Neuronal stem cell (in vitro differentiated cells): Measurements from ENCODE around the gene MAP3K7CL.
"Not testable (repeated sequence)": the region's sequence is repeated elsewhere in the genome, so short reads cannot be mapped to it uniquely, and the experiment has no call there.

Source experiments
- DNase-seq: peaks from one replicate; pipeline ENCODE4 v3.0.0-alpha.2; 2013; ENCODE audit warnings: low spot score
- H2AFZ ChIP-seq: one replicate; pipeline ENCODE4 v1.6.1; 2013; ENCODE audit warnings: mild to moderate bottlenecking, low read length, inconsistent platforms
- H2AK5ac ChIP-seq: 2 replicates; pipeline ENCODE4 v1.6.1; 2013; ENCODE audit warnings: low read depth, mild to moderate bottlenecking, inconsistent platforms, low read length, moderate library complexity, mixed read lengths
- H2BK120ac ChIP-seq: 2 replicates; pipeline ENCODE4 v1.6.1; 2013; ENCODE audit warnings: low read depth, mild to moderate bottlenecking, inconsistent platforms, low read length, moderate library complexity, mixed read lengths
- H2BK12ac ChIP-seq: one replicate; pipeline ENCODE4 v1.6.1; 2013; ENCODE audit warnings: low read length, inconsistent platforms
- H2BK15ac ChIP-seq: 2 replicates; pipeline ENCODE4 v1.6.1; 2013; ENCODE audit warnings: mild to moderate bottlenecking, low read length, inconsistent platforms, mixed read lengths
- H2BK5ac ChIP-seq: one replicate; pipeline ENCODE4 v1.6.1; 2013; ENCODE audit warnings: inconsistent platforms, mild to moderate bottlenecking, low read length, moderate library complexity
- H3K14ac ChIP-seq: one replicate; pipeline ENCODE4 v1.6.1; 2013; ENCODE audit warnings: low read length, inconsistent platforms
- H3K18ac ChIP-seq: 2 replicates; pipeline ENCODE4 v1.6.1; 2013; ENCODE audit warnings: low read length, inconsistent platforms
- H3K23ac ChIP-seq: 2 replicates; pipeline ENCODE4 v1.6.1; 2013; ENCODE audit warnings: low read depth, mild to moderate bottlenecking, mixed read lengths, low read length, inconsistent platforms; ENCODE audit not compliant: poor library complexity
- H3K27ac ChIP-seq: replicated peaks from 3 replicates; pipeline ENCODE4 v1.5.1; 2013; ENCODE audit warnings: low read length, inconsistent platforms
- H3K27me3 ChIP-seq, 3 experiments: 2 replicates each; pipeline ENCODE4 v1.6.1; 2013; ENCODE audit warnings: low read length in 3 of 3, mild to moderate bottlenecking in 2 of 3, inconsistent platforms in 1 of 3, low read depth in 1 of 3, mixed read lengths in 1 of 3, moderate library complexity in 1 of 3; ENCODE audit not compliant: control insufficient read depth in 3 of 3, insufficient read depth in 3 of 3
- H3K36me3 ChIP-seq, 2 donors: replicated peaks in 1 of 2; 2 replicates each; pipeline ENCODE4 v1.6.1; 2013; ENCODE audit warnings: low read length in 2 of 2; ENCODE audit not compliant: control insufficient read depth in 2 of 2, insufficient read depth in 2 of 2
- H3K4ac ChIP-seq: 2 replicates; pipeline ENCODE4 v1.6.1; 2013; ENCODE audit warnings: inconsistent platforms, mild to moderate bottlenecking, low read length, moderate library complexity
- H3K4me1 ChIP-seq, 2 donors: 1 replicate in 1 of 2; 2 replicates in 1 of 2; pipeline ENCODE4 v1.6.1; 2013; ENCODE audit warnings: low read length in 2 of 2, low read depth in 1 of 2; ENCODE audit not compliant: control insufficient read depth in 2 of 2, insufficient read depth in 1 of 2
- H3K4me2 ChIP-seq: one replicate; pipeline ENCODE4 v1.6.1; 2013; ENCODE audit warnings: mild to moderate bottlenecking, low read length, inconsistent platforms; ENCODE audit not compliant: insufficient read depth, poor library complexity, severe bottlenecking
- H3K4me3 ChIP-seq, 2 donors: 2 replicates each; pipeline ENCODE4 v1.5.1; 2013; ENCODE audit warnings: low read length in 2 of 2, mild to moderate bottlenecking in 2 of 2, inconsistent platforms in 1 of 2, moderate library complexity in 1 of 2
- H3K79me1 ChIP-seq: one replicate; pipeline ENCODE4 v1.6.1; 2013; ENCODE audit warnings: low read depth, mild to moderate bottlenecking, inconsistent platforms, low read length, moderate library complexity
- H3K9ac ChIP-seq: one replicate; pipeline ENCODE4 v1.6.1; 2013; ENCODE audit warnings: mild to moderate bottlenecking, low read depth, low read length, inconsistent platforms; ENCODE audit not compliant: poor library complexity
- H3K9me3 ChIP-seq, 2 donors: replicated peaks in 1 of 2; 2 replicates each; pipeline versions ENCODE3 to v1.6.1; 2013; ENCODE audit warnings: low read length in 2 of 2, mild to moderate bottlenecking in 2 of 2, inconsistent platforms in 1 of 2, low read depth in 1 of 2, mixed read lengths in 1 of 2, moderate library complexity in 1 of 2; ENCODE audit not compliant: control insufficient read depth in 2 of 2, insufficient read depth in 1 of 2
- H4K8ac ChIP-seq: one replicate; pipeline ENCODE4 v1.6.1; 2013; ENCODE audit warnings: low read depth, mild to moderate bottlenecking, inconsistent platforms, low read length, moderate library complexity
- H4K91ac ChIP-seq: one replicate; pipeline ENCODE4 v1.6.1; 2013; ENCODE audit warnings: low read length, low read depth, mild to moderate bottlenecking, inconsistent platforms; ENCODE audit not compliant: poor library complexity
- WGBS, 2 donors: extraction: QIAGEN DNeasy Blood & Tissue Kit; methylation state at CpG; one replicate each; pipeline ENCODE4 v1.1.7; 2013; ENCODE audit warnings: missing lambda C conversion rate in 2 of 2, mixed read lengths in 1 of 2; ENCODE audit not compliant: insufficient read length in 2 of 2, insufficient replicate concordance in 1 of 2; ENCODE audit errors: extremely low coverage in 2 of 2; 5-methylcytosine and 5-hydroxymethylcytosine counted together

Gene MAP3K7CL

DNA sequence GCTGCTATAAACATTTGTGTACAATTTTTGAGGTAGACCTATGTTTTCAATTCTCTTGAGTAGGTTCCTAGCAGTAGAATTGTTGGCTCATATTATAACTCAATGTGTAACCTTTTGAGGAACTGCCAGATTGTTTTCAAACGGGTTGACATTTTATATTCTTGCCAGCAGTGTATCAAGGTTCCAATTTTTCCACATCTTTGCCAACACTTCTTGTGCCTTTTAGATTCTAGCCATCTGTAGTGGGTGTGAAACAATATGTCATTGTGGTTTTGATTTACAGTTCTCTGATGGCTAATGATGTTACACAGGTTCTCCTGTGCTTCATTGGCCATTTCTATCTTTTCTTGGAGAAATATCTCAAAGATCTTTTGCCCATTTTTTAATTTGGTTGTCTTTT, 36.4 kb downstream of the MAP3K7CL start:
- no CpG with 5 or more reads among the region's 1 CpG for WGBS, 2 donors
- no peak overlapping the region for H4K91ac ChIP-seq
- H2BK5ac ChIP-seq, result no peak overlapping the region
- no peak overlapping the region for H3K4me3 ChIP-seq
- no peaks in the 10 kb centered on the region for H3K36me3 ChIP-seq
- H3K27ac ChIP-seq, result no peak overlapping the region
- no peak overlapping the region for H3K9ac ChIP-seq
- H3K14ac ChIP-seq, result no peak overlapping the region
- H2BK120ac ChIP-seq, result no peak overlapping the region
- no peak overlapping the region for H2BK12ac ChIP-seq
- H3K23ac ChIP-seq, result no peak overlapping the region
- H4K8ac ChIP-seq, result no peak overlapping the region
- H3K79me1 ChIP-seq, result no peaks in the 10 kb centered on the region
- no peak overlapping the region for H3K4me2 ChIP-seq
- no peak for DNase-seq
- H3K4me1 ChIP-seq, result no peaks in the 10 kb centered on the region
- H2AFZ ChIP-seq, result no peak overlapping the region
- no peak overlapping the region for H3K4ac ChIP-seq
- H2AK5ac ChIP-seq, result no peak overlapping the region
- no peaks in the 10 kb centered on the region for H3K27me3 ChIP-seq
- no peaks in the 10 kb centered on the region for H3K9me3 ChIP-seq
- no peak overlapping the region for H3K18ac ChIP-seq
- no peak overlapping the region for H2BK15ac ChIP-seq

DNA sequence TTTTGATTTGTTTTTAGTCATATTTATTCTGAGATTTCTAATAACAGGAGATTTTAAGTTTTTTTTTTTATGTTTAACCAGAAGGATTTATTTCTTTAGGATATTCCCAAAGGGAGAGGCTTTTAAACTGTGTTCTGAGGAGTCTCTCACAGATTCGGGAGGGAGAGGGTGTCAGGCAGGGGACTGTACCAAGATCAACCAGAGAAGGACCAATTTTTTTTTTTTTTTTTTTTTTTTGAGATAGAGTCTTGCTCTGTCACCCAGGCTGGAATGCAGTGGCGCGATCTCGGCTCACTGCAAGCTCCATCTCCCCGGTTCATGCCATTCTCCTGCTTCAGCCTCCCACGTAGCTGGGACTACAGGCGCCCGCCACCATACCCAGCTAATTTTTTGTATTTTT, 37.0 kb downstream of the MAP3K7CL start:
- not testable (repeated sequence) for H3K18ac ChIP-seq, H3K79me1 ChIP-seq, H2BK120ac ChIP-seq, H3K9ac ChIP-seq, H3K14ac ChIP-seq, H3K9me3 ChIP-seq, H2AK5ac ChIP-seq, H3K4me2 ChIP-seq, H3K36me3 ChIP-seq, H3K4ac ChIP-seq, H3K4me3 ChIP-seq, H2BK5ac ChIP-seq, H3K23ac ChIP-seq, H3K27me3 ChIP-seq, H4K8ac ChIP-seq, DNase-seq, H2BK12ac ChIP-seq, H2BK15ac ChIP-seq, H3K27ac ChIP-seq, H3K4me1 ChIP-seq, H2AFZ ChIP-seq, H4K91ac ChIP-seq
- WGBS, 2 donors, result no CpG with 5 or more reads among the region's 8 CpGs

DNA sequence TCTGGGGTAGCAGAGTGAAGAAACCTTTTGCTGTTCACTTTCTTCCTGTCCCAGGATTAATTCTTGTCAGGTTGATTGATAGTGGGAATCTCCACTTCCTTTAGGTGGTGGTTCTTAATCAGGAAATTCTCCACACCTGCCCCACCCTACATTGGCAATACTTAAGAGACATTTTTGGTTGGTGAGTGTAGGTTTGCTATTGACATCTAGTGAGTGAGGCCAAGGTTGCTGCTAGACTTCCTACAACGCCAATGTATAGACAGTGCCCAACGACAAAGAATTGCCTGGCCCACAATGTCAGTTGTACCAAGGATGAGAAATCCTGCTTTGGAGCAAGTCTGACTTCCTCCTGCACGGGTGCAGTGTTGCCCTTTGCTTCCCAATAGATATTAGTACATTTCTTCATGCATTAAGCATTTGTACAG, 38.5 kb downstream of the MAP3K7CL start:
- Histone ChIP-seq H3K27me3 (no peaks in the 10 kb centered on the region), H3K23ac (no peak overlapping the region), H3K4ac (no peak overlapping the region), H2AFZ (no peak overlapping the region), H2AK5ac (no peak overlapping the region), H2BK120ac (no peak overlapping the region), H3K18ac (no peak overlapping the region), H3K9ac (no peak overlapping the region), H2BK12ac (no peak overlapping the region), H3K27ac (no peak overlapping the region), H3K4me1 (no peaks in the 10 kb centered on the region), H4K91ac (no peak overlapping the region), H3K4me3 (no peak overlapping the region), H3K79me1 (no peaks in the 10 kb centered on the region), H3K9me3 (no peaks in the 10 kb centered on the region), H4K8ac (no peak overlapping the region), H3K14ac (no peak overlapping the region), H3K36me3 (no peaks in the 10 kb centered on the region), H2BK5ac (no peak overlapping the region), H3K4me2 (no peak overlapping the region), H2BK15ac (no peak overlapping the region)
- no CpG with 5 or more reads among the region's 3 CpGs for WGBS, 2 donors
- DNase-seq, result no peak

DNA sequence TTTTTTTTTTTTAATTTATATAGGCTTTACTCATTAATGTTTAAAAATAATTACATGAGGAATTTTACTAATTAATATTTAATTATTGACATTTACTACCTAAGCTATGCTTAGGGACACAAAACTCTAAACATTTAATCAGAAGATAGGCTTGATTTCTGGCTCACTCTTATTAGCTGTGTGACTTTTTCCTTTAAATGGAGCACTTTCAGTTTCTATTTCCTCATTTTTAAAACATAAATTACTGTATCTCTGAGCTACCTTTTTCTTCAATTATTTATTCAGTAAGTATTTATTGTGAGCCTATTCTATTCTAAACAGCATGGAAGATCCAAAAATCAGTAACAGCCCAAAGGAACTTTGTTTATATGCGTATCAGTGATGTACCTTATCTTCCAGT, 40.5 kb downstream of the MAP3K7CL start:
- H3K9me3 ChIP-seq, result no peaks in the 10 kb centered on the region
- no CpG with 5 or more reads among the region's 1 CpG for WGBS, 2 donors
- no peak overlapping the region for H3K9ac ChIP-seq

More for the DNA sequence above, 40.5 kb downstream of the MAP3K7CL start:
- H3K36me3 ChIP-seq, result no peaks in the 10 kb centered on the region
- H3K14ac ChIP-seq, result no peak overlapping the region
- no peak overlapping the region for H3K4ac ChIP-seq
- H2BK15ac ChIP-seq, result no peak overlapping the region
- no peak overlapping the region for H3K4me3 ChIP-seq
- H3K27me3 ChIP-seq, result no peaks in the 10 kb centered on the region
- no peak overlapping the region for H2BK5ac ChIP-seq
- no peak overlapping the region for H3K4me2 ChIP-seq
- H2BK12ac ChIP-seq, result no peak overlapping the region
- no peak overlapping the region for H3K18ac ChIP-seq
- H4K8ac ChIP-seq, result no peak overlapping the region
- no peak overlapping the region for H2AK5ac ChIP-seq
- H4K91ac ChIP-seq, result no peak overlapping the region
- H3K23ac ChIP-seq, result no peak overlapping the region
- no peak overlapping the region for H2AFZ ChIP-seq
- H3K27ac ChIP-seq, result no peak overlapping the region
- no peaks in the 10 kb centered on the region for H3K4me1 ChIP-seq
- no peak for DNase-seq
- no peak overlapping the region for H2BK120ac ChIP-seq
- H3K79me1 ChIP-seq, result no peaks in the 10 kb centered on the region
